Measurements from ENCODE around the gene HEXD. TPM values are rescaled to one million over a fixed set of nuclear protein-coding genes. Genes with fewer than 3 reads are reported as not detected.
"Not testable (repeated sequence)": the region's sequence is repeated elsewhere in the genome, so short reads cannot be mapped to it uniquely, and the experiment has no call there.

The HEXD gene
- polyA plus RNA-seq, 1 donor from 2014 or later: 23.2 TPM

- peak overlapping the region in 1 of 3 donors; percentile 62 for H3K27ac Mint-ChIP-seq
- H3K36me3 Mint-ChIP-seq: peaks cover 8% of the 10 kb centered on the region
- H3K27me3 Mint-ChIP-seq: no peaks in the 10 kb centered on the region
- no peak overlapping the region for H3K4me3 Mint-ChIP-seq
- H3K4me1 Mint-ChIP-seq: peaks cover 20 to 31% (median 26%) of the 10 kb centered on the region in 3 donors
- H3K9me3 Mint-ChIP-seq: no peaks in the 10 kb centered on the region
Measured at GRCh38 chr17:82444284-82444893, 26.2 kb downstream of the HEXD start.

DNA sequence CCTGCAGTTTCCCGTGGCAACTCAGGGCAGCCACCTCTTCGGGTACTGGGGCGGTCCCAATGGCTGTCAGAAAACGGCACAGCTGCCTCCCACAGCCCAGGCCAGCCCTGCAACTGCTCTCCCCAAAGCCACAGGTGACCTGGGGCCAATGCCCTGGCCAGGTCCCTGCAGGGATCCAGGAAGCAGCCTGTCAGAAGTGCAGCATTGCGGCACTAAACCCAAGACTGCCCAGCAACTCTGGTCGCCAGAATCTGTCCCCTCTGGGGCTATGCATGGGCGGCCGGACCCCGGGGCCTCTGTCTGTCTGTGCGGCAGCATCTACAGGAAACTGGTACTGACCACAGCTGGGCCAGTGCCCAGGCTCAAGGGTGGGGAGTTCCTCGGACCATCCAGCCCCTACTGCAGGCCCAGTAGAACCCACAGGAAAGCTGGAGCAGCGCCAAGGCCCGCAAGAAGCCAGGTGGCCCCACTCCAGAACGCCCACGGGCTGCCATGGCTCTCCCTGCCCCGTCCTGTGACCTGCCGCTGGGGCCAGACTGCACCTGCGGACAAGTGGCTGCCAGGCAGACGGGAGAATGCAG, 26.9 kb downstream of the HEXD start:
- no peaks in the 10 kb centered on the region for H3K27me3 Mint-ChIP-seq
- H3K9me3 Mint-ChIP-seq: no peaks in the 10 kb centered on the region
- no peak overlapping the region for H3K27ac Mint-ChIP-seq
- H3K4me3 Mint-ChIP-seq: no peak overlapping the region
- peaks cover 8% of the 10 kb centered on the region for H3K36me3 Mint-ChIP-seq
- H3K4me1 Mint-ChIP-seq: peaks cover 20 to 30% (median 26%) of the 10 kb centered on the region in 3 donors

GRCh38 chr17:82445542-82445941, 27.4 kb downstream of the HEXD start:
- Mint-ChIP-seq H3K27ac (peak overlapping the region in 1 of 3 donors; percentile 99), H3K4me1 (peaks cover 15 to 25% (median 21%) of the 10 kb centered on the region in 3 donors), H3K36me3 (peaks cover 5% of the 10 kb centered on the region), H3K27me3 (no peaks in the 10 kb centered on the region), H3K4me3 (no peak overlapping the region), H3K9me3 (no peaks in the 10 kb centered on the region)

- no peaks in the 10 kb centered on the region for H3K9me3 Mint-ChIP-seq
- H3K27ac Mint-ChIP-seq: peak overlapping the region in 2 of 3 donors; percentile 95 to 99
- H3K27me3 Mint-ChIP-seq: no peaks in the 10 kb centered on the region
- H3K36me3 Mint-ChIP-seq: peaks cover 4% of the 10 kb centered on the region
- peaks cover 14 to 24% (median 23%) of the 10 kb centered on the region in 3 donors for H3K4me1 Mint-ChIP-seq
- H3K4me3 Mint-ChIP-seq: peak overlapping the region in 2 of 4 donors; percentile 37 to 88
Measured at GRCh38 chr17:82446124-82446523, 28.0 kb downstream of the HEXD start.

DNA sequence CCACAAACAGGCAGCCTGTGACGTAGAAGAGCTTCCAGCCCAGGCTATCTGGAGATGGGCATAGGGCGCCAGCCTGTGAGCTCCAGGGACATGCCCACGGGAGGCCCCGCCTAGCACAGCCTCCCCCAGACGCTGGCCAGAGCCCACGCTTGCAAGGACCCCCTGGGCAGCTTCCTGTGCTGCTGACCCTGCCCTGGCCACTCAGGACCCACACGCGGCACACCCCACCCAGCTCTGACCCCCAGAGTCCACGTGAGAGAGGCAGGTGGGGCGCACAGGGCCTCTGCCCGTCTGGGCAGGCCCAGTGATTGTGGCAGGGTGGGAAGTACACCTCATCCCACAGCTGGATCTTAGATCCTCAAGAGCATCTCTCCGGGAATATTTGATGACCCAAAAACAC, 28.5 kb downstream of the HEXD start:
- H3K27ac Mint-ChIP-seq: peak overlapping the region; percentile 46 to 99 (median 95)
- H3K4me1 Mint-ChIP-seq: peaks cover 17 to 24% (median 24%) of the 10 kb centered on the region in 3 donors
- no peaks in the 10 kb centered on the region for H3K27me3 Mint-ChIP-seq
- H3K4me3 Mint-ChIP-seq: peak overlapping the region in 2 of 4 donors; percentile 37 to 88
- peaks cover 4% of the 10 kb centered on the region for H3K36me3 Mint-ChIP-seq
- no peaks in the 10 kb centered on the region for H3K9me3 Mint-ChIP-seq

GRCh38 chr17:82447876-82448275, 29.7 kb downstream of the HEXD start:
- Mint-ChIP-seq H3K9me3 (no peaks in the 10 kb centered on the region), H3K4me3 (peak overlapping the region in 3 of 4 donors; percentile 76 to 88 (median 83)), H3K4me1 (peaks cover 14 to 27% (median 18%) of the 10 kb centered on the region in 3 donors), H3K27ac (peak overlapping the region; percentile 93 to 99 (median 98)), H3K36me3 (peaks cover 4% of the 10 kb centered on the region), H3K27me3 (no peaks in the 10 kb centered on the region)

GRCh38 chr17:82449131-82449882, 31.2 kb downstream of the HEXD start:
- Mint-ChIP-seq H3K4me3 (peak overlapping the region; percentile 90 to 98 (median 96)), H3K27ac (peak overlapping the region; percentile 98 to 99 (median 98)), H3K27me3 (no peaks in the 10 kb centered on the region), H3K36me3 (peaks cover 2% of the 10 kb centered on the region), H3K9me3 (no peaks in the 10 kb centered on the region), H3K4me1 (peaks cover 14 to 27% (median 18%) of the 10 kb centered on the region in 3 donors)

DNA sequence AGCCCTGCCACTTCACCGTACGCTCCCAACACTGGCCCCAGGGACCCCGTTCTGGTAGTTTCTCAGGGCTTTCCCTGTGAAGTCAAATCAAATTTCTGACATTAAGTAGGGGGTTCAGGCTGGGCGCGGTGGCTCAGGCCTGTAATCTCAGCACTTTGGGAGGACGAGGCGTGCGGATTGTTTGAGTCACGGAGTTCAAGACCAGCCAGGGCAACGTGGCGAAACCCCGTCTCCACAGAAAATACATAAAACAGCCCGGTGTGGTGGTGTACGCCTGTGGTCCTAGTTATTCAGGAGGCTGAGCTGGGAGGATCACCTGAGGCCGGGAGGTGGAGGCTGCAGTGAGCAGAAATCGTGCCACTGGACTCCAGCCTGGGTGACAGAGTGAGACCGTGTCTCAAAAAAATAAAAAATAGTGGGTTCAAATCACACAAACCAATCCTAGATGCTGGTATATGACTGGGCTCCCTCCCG, 31.8 kb downstream of the HEXD start:
- no peaks in the 10 kb centered on the region for H3K27me3 Mint-ChIP-seq
- H3K4me3 Mint-ChIP-seq: peak overlapping the region; percentile 90 to 98 (median 96)
- no peaks in the 10 kb centered on the region for H3K9me3 Mint-ChIP-seq
- H3K27ac Mint-ChIP-seq: peak overlapping the region; percentile 98 to 99 (median 98)
- peaks cover 2% of the 10 kb centered on the region for H3K36me3 Mint-ChIP-seq
- peaks cover 14 to 27% (median 18%) of the 10 kb centered on the region in 3 donors for H3K4me1 Mint-ChIP-seq

- peak within 1 kb of the TSS; percentile 98 to 99 (median 98) for H3K27ac Mint-ChIP-seq
- H3K4me1 Mint-ChIP-seq: peaks cover 14 to 27% (median 18%) of the 10 kb centered on the region in 3 donors
- no peaks in the 10 kb centered on the region for H3K27me3 Mint-ChIP-seq
- H3K36me3 Mint-ChIP-seq: peaks cover 2% of the 10 kb centered on the region
- H3K9me3 Mint-ChIP-seq: no peaks in the 10 kb centered on the region
- H3K4me3 Mint-ChIP-seq: peak within 1 kb of the TSS; percentile 90 to 98 (median 96)
Measured at GRCh38 chr17:82450357-82451106, 32.4 kb downstream of the HEXD start, which contains the start of gene CYBC1. Gene CYBC1, minus strand, starts transcription at chr17:82450752. Its CDS starts 1,498 bp downstream, at chr17:82449254.

GRCh38 chr17:82452162-82452561, 34.0 kb downstream of the HEXD start:
- peak overlapping the region in 3 of 4 donors; percentile 38 to 90 (median 54) for H3K4me3 Mint-ChIP-seq
- H3K27ac Mint-ChIP-seq: peak overlapping the region in 1 of 3 donors; percentile 92
- peaks cover 14 to 27% (median 18%) of the 10 kb centered on the region in 3 donors for H3K4me1 Mint-ChIP-seq
- H3K9me3 Mint-ChIP-seq: no peaks in the 10 kb centered on the region
- no peaks in the 10 kb centered on the region for H3K27me3 Mint-ChIP-seq
- no peaks in the 10 kb centered on the region for H3K36me3 Mint-ChIP-seq

DNA sequence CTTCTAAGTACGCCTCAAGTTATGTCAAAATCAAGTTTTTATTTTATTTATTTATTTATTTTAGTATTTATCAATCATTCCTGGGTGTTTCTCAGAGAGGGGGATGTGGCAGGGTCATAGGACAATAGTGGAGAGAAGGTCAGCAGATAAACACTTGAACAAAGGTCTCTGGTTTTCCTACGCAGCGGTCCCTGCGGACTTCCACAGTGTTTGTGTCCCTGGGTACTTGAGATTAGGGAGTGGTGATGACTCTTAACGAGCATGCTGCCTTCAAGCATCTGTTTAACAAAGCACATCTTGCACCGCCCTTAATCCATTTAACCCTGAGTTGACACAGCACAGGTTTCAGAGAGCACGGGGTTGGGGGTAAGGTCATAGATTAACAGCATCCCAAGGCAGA, 35.0 kb downstream of the HEXD start:
- peaks cover 17 to 30% (median 20%) of the 10 kb centered on the region in 3 donors for H3K4me1 Mint-ChIP-seq
- not testable (repeated sequence) for H3K27ac Mint-ChIP-seq, H3K9me3 Mint-ChIP-seq, H3K4me3 Mint-ChIP-seq, H3K27me3 Mint-ChIP-seq, H3K36me3 Mint-ChIP-seq

- H3K36me3 Mint-ChIP-seq, H3K9me3 Mint-ChIP-seq, H3K27me3 Mint-ChIP-seq, H3K27ac Mint-ChIP-seq: not testable (repeated sequence)
- peak overlapping the region in 1 of 4 donors; percentile 41 for H3K4me3 Mint-ChIP-seq
- peaks cover 17 to 29% (median 20%) of the 10 kb centered on the region in 3 donors for H3K4me1 Mint-ChIP-seq
Measured at GRCh38 chr17:82453706-82454105, 35.6 kb downstream of the HEXD start.

- no peaks in the 10 kb centered on the region for H3K27me3 Mint-ChIP-seq
- H3K36me3 Mint-ChIP-seq: no peaks in the 10 kb centered on the region
- peak overlapping the region; percentile 86 to 96 (median 87) for H3K4me3 Mint-ChIP-seq
- peaks cover 11 to 19% (median 15%) of the 10 kb centered on the region in 3 donors for H3K4me1 Mint-ChIP-seq
- H3K27ac Mint-ChIP-seq: peak overlapping the region; percentile 87 to 94 (median 93)
- H3K9me3 Mint-ChIP-seq: no peaks in the 10 kb centered on the region
Measured at GRCh38 chr17:82457073-82457928, 39.2 kb downstream of the HEXD start.

DNA sequence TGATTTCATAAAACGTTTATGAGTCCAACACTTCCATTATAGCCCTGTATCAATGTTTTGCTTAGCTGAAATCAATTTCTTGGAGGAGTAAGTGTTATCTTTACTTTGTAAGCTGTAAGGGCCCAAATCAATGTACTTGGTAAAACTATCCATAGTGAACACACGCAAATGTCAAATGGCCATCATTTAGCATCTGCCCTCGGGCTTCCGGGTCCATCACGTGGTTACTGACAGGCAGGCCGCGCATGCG, 39.7 kb downstream of the HEXD start:
- Mint-ChIP-seq H3K36me3 (no peaks in the 10 kb centered on the region), H3K27ac (peak overlapping the region; percentile 87 to 94 (median 93)), H3K27me3 (no peaks in the 10 kb centered on the region)

More for the DNA sequence above, 39.7 kb downstream of the HEXD start:
- Mint-ChIP-seq H3K9me3 (no peaks in the 10 kb centered on the region), H3K4me3 (peak overlapping the region; percentile 86 to 96 (median 87)), H3K4me1 (peaks cover 13 to 17% (median 15%) of the 10 kb centered on the region in 3 donors)
